ENCODE results near the gene FCGR2B. TPM values are rescaled to one million over a fixed set of nuclear protein-coding genes. Genes with fewer than 3 reads are reported as not detected.
"Not testable (repeated sequence)": the region's sequence is repeated elsewhere in the genome, so short reads cannot be mapped to it uniquely, and the experiment has no call there.

Gene FCGR2B
- total RNA-seq, 2 donors from 2014 or later = 0.83 to 7.1 TPM

GRCh38 chr1:161636189-161636782 is 26.7 kb upstream of the FCGR2B start:
- not testable (repeated sequence) for H3K36me3 Mint-ChIP-seq; H3K9me3 Mint-ChIP-seq; H3K27me3 Mint-ChIP-seq; DNase-seq (ENCODE audit: low spot score)
- ATAC-seq = peak; percentile 81 to 86
- peaks cover 16 to 18% of the 10 kb centered on the region in 2 donors for H3K4me1 Mint-ChIP-seq (ENCODE audit: low read depth in 2 of 2)
- H3K4me3 Mint-ChIP-seq = peak overlapping the region; percentile 76
- peak overlapping the region; percentile 80 to 91 for H3K27ac Mint-ChIP-seq

- H3K9me3 Mint-ChIP-seq; H3K27me3 Mint-ChIP-seq; H3K36me3 Mint-ChIP-seq; DNase-seq (ENCODE audit: low spot score); ATAC-seq; H3K4me3 Mint-ChIP-seq: not testable (repeated sequence)
- peak overlapping the region; percentile 80 to 91 for H3K27ac Mint-ChIP-seq
- H3K4me1 Mint-ChIP-seq (ENCODE audit: low read depth in 2 of 2) = peaks cover 16 to 19% of the 10 kb centered on the region in 2 donors
Measured at GRCh38 chr1:161636976-161637375, 26.0 kb upstream of the FCGR2B start.

GRCh38 chr1:161638251-161638993 is 24.5 kb upstream of the FCGR2B start:
- H3K27ac Mint-ChIP-seq; H3K9me3 Mint-ChIP-seq; DNase-seq (ENCODE audit: low spot score); H3K27me3 Mint-ChIP-seq; H3K36me3 Mint-ChIP-seq; ATAC-seq; H3K4me3 Mint-ChIP-seq: not testable (repeated sequence)
- peaks cover 25 to 32% of the 10 kb centered on the region in 2 donors for H3K4me1 Mint-ChIP-seq (ENCODE audit: low read depth in 2 of 2)

GRCh38 chr1:161639203-161639602 is 23.7 kb upstream of the FCGR2B start:
- ATAC-seq; H3K9me3 Mint-ChIP-seq; H3K27me3 Mint-ChIP-seq; DNase-seq (ENCODE audit: low spot score); H3K27ac Mint-ChIP-seq; H3K4me3 Mint-ChIP-seq; H3K36me3 Mint-ChIP-seq: not testable (repeated sequence)
- peaks cover 26 to 39% of the 10 kb centered on the region in 2 donors for H3K4me1 Mint-ChIP-seq (ENCODE audit: low read depth in 2 of 2)

DNA sequence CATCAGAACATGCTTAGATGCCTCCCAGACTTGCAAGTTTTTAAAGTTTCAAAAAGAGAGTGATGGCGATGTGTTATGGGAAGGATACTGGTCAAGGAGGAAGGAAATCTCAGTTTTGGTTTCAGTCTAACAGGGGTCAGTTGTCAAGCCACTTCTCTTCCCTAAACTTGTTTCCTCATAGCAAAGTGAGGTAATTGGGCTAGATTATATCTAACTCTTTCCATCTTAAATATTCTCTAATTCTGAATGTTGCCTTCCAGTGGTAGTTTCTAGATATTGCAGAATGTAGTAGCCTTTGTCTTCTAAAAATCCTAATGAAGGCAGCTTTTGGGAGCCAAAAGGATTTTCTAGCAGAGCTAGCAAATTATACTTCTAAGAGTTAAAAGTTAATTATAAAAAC is 20.2 kb upstream of the FCGR2B start:
- peak overlapping the region; percentile 72 to 76 for H3K27ac Mint-ChIP-seq
- not testable (repeated sequence) for H3K27me3 Mint-ChIP-seq; H3K9me3 Mint-ChIP-seq; H3K36me3 Mint-ChIP-seq; DNase-seq (ENCODE audit: low spot score)
- peak overlapping the region; percentile 60 for H3K4me3 Mint-ChIP-seq
- H3K4me1 Mint-ChIP-seq (ENCODE audit: low read depth in 2 of 2) = peaks cover 24 to 47% of the 10 kb centered on the region in 2 donors
- peak; percentile 28 to 68 for ATAC-seq

GRCh38 chr1:161643481-161644208 is 19.3 kb upstream of the FCGR2B start:
- H3K27ac Mint-ChIP-seq = peak overlapping the region; percentile 76 to 88
- peak overlapping the region; percentile 60 for H3K4me3 Mint-ChIP-seq
- DNase-seq (ENCODE audit: low spot score) (peak; percentile 62), ATAC-seq (peak; percentile 87 to 90)
- not testable (repeated sequence) for H3K9me3 Mint-ChIP-seq, H3K27me3 Mint-ChIP-seq, H3K36me3 Mint-ChIP-seq
- H3K4me1 Mint-ChIP-seq (ENCODE audit: low read depth in 2 of 2) = peaks cover 27 to 49% of the 10 kb centered on the region in 2 donors

GRCh38 chr1:161644855-161645254 is 18.1 kb upstream of the FCGR2B start:
- Mint-ChIP-seq H3K4me1 (ENCODE audit: low read depth in 2 of 2) (peaks cover 29 to 55% of the 10 kb centered on the region in 2 donors), H3K4me3 (peak overlapping the region; percentile 32), H3K27ac (peak overlapping the region; percentile 74 to 76)
- DNase-seq (ENCODE audit: low spot score); H3K36me3 Mint-ChIP-seq; ATAC-seq; H3K9me3 Mint-ChIP-seq; H3K27me3 Mint-ChIP-seq: not testable (repeated sequence)

DNA sequence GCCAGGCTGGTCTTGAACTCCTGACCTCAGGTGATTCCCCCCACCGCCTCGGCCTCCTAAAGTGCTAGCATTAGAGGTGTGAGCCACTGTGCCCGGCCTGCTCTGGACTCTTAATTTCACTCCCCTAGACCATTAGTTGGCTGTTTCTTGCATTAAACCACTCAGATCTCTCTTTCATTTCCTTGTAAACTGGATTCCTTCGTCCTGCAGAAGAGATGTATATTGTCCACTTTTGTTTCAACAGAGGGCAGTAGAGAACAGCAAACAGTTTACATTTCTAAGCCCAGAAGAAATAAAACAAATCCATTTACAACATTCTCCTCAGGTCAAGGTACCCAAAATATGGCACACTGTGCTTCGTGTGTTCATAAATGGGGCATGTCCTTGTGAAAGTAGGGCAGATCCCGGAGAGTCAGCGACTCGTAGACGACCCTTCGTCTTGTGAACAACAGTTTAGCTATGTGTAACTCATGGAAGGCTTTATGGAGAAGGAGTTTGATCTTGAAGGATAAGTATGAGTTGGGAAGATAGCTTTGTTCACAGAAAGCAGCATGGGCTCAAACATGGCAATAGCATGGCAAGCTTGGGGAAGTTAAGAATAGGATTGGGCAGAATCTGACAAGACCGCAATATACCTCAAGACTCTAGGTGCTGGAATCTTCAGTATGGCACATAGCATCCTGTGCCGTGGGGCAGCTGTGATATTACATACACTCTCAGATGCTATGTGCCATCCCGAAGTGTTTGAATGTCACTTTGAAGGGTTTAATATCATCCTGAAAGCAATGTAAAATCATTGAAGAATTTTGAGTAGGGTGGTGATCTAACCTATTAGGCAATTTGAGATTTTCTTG is 15.2 kb upstream of the FCGR2B start:
- not testable (repeated sequence) for H3K36me3 Mint-ChIP-seq; H3K9me3 Mint-ChIP-seq; DNase-seq (ENCODE audit: low spot score); H3K27me3 Mint-ChIP-seq
- Mint-ChIP-seq H3K27ac (peak overlapping the region; percentile 15 to 70), H3K4me3 (peak overlapping the region; percentile 4), H3K4me1 (ENCODE audit: low read depth in 2 of 2) (peaks cover 20 to 52% of the 10 kb centered on the region in 2 donors)
- peak; percentile 49 to 53 for ATAC-seq

- ATAC-seq = peak in 1 of 2 donors; percentile 24
- H3K27me3 Mint-ChIP-seq; H3K36me3 Mint-ChIP-seq; H3K27ac Mint-ChIP-seq; DNase-seq (ENCODE audit: low spot score); H3K4me3 Mint-ChIP-seq; H3K9me3 Mint-ChIP-seq: not testable (repeated sequence)
- H3K4me1 Mint-ChIP-seq (ENCODE audit: low read depth in 2 of 2) = peaks cover 3 to 11% of the 10 kb centered on the region in 2 donors
Measured at GRCh38 chr1:161653541-161653940, 9.4 kb upstream of the FCGR2B start.

DNA sequence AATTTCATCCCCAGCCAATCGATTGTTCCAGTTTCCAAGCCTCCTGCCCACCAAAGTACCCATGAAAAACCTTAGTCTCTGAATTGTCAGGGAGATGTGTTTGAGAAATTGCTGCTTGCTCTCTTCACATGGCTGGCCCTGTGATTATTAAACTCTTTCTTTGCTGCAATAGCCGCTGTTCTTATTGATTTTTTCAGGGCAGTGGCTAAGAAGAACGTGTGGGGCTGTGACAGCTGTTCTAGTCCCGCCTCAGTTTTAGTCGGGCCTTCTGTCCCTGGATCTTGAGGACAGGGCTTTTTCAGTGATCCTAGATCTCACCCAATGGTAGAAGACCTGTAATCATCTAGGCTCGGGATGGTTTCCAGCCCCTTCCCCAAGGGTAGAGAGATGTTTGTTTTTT is 9.0 kb upstream of the FCGR2B start:
- not testable (repeated sequence) for H3K9me3 Mint-ChIP-seq; DNase-seq (ENCODE audit: low spot score); H3K27ac Mint-ChIP-seq; H3K27me3 Mint-ChIP-seq; H3K36me3 Mint-ChIP-seq; ATAC-seq; H3K4me3 Mint-ChIP-seq
- H3K4me1 Mint-ChIP-seq (ENCODE audit: low read depth in 2 of 2) = peaks cover 1 to 11% of the 10 kb centered on the region in 2 donors

DNA sequence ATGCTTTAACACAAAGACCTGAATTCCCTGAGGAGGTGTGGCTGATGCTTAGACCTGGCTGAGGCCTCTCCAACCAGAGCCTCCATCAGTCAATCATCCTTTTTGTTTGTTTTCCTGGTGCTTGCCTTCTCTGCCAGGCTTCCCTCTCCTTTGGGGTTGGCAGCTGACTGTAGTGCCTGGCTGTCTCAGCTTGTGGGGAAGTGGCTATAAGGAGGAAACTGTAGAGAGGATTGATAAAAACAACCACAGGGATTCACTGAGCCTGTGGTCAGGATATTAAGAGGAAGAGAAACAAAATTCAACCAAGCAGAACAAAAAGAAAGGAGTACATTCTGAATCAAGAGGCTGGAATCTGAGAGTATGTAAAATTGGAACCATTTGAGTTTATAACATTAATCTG is 4.4 kb upstream of the FCGR2B start:
- H3K27ac Mint-ChIP-seq; ATAC-seq; DNase-seq (ENCODE audit: low spot score); H3K36me3 Mint-ChIP-seq; H3K4me1 Mint-ChIP-seq (ENCODE audit: low read depth in 2 of 2); H3K9me3 Mint-ChIP-seq; H3K27me3 Mint-ChIP-seq; H3K4me3 Mint-ChIP-seq: not testable (repeated sequence)

DNA sequence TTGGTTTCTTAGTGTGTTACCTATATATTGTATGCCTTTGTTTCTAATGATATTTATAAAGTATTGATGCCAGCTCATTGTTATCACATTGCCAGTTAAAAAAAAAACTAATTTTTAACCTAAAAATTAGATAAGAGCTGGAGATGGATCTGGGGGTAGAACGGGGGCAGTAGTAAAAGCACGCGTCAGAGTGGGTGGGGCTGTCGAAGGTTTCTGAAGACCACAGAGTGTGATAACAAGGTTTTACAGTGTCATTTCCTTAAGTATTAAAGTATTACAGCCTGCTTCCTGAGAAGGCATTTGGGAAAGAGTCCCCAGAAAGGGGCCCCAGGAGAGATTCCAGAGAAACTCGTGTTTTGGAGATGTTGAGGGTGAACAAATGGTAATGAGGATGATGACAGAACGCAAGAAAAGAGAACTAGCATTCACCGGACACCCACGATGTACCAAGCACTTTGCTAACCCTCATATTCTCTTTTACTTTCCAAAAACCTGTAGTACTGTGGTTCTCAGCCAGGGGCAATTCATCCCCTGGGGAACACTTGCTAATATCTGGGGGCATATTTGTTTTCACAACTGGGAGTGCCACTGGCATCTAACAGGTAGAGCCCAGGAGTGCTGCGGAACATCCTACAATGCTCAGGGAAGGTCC is 1.2 kb upstream of the FCGR2B start:
- H3K36me3 Mint-ChIP-seq; H3K4me1 Mint-ChIP-seq (ENCODE audit: low read depth in 2 of 2); H3K9me3 Mint-ChIP-seq; DNase-seq (ENCODE audit: low spot score); H3K27me3 Mint-ChIP-seq; H3K27ac Mint-ChIP-seq; H3K4me3 Mint-ChIP-seq: not testable (repeated sequence)
- ATAC-seq = peak; percentile 73 to 80

GRCh38 chr1:161663569-161663968 is 626 bp downstream of the FCGR2B start:
- H3K4me3 Mint-ChIP-seq; H3K27ac Mint-ChIP-seq; H3K4me1 Mint-ChIP-seq (ENCODE audit: low read depth in 2 of 2); H3K36me3 Mint-ChIP-seq; H3K27me3 Mint-ChIP-seq; DNase-seq (ENCODE audit: low spot score); H3K9me3 Mint-ChIP-seq: not testable (repeated sequence)
- peak in 1 of 2 donors; percentile 32 for ATAC-seq
